Nephron progenitor cell (in vitro differentiated cells): ENCODE data around the gene WDR41.
A peak's percentile ranks its signal among the peaks of the same experiment; 100 is the strongest.

Experiments used
- DNase-seq: peaks from one replicate; pipeline ENCODE4 v3.0.0; 2021
- H3K27ac Mint-ChIP-seq: 2 replicates; pipeline ENCODE4 v1.8.0; 2021; ENCODE audit warnings: mild to moderate bottlenecking, moderate library complexity, mixed read lengths
- H3K27me3 Mint-ChIP-seq: 2 replicates; pipeline ENCODE4 v1.8.0; 2021; ENCODE audit warnings: mild to moderate bottlenecking, low read depth, mixed read lengths; ENCODE audit not compliant: poor library complexity
- H3K36me3 Mint-ChIP-seq: 2 replicates; pipeline ENCODE4 v1.8.0; 2021; ENCODE audit warnings: low read depth, mixed read lengths
- H3K4me1 Mint-ChIP-seq: 2 replicates; pipeline ENCODE4 v1.8.0; 2021; ENCODE audit warnings: mixed read lengths
- H3K4me3 Mint-ChIP-seq: 2 replicates; pipeline ENCODE4 v1.8.0; 2021; ENCODE audit warnings: mild to moderate bottlenecking, moderate library complexity, mixed read lengths
- H3K9me3 Mint-ChIP-seq: 2 replicates; pipeline ENCODE4 v1.8.0; 2021; ENCODE audit warnings: mild to moderate bottlenecking, moderate library complexity, mixed read lengths
- TF ChIP-seq, protein P1 (sequence below): fragments of 200-600 bp; sonication (generic); IDR thresholded peaks from 2 replicates; pipeline ENCODE4 v1.5.0; 2021; ENCODE audit warnings: antibody characterized with exemption

Gene WDR41

DNA sequence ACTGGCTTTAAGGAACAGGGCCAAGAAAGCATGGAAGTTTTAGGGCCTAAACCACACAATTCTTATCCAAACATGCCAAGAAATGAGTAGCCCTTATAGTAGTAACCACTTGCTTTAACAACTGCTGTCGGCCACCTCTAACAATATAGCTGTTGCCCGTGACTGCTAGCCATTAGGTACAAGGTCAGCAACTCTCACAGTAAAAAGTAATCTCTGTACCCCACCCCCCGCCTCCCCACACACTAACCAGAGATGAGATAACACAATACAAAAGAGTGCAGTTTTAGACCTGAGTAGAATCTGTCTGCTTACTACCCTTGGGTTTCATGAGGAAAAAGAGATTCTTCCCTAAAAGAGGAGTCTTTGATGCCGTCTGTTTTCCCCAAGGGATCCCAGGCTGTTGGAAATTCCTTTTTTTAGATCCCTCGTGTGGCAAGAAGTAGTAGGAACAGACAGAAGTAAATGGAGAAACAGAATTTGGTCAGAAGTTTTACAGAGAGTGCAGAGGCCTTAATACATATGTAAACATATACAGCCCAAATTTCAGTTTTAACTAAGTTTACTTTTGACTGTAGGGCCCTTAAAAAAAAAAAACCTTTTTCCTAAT is 94.3 kb downstream of the WDR41 start:
- H3K4me3 Mint-ChIP-seq: no peak overlapping the region
- H3K36me3 Mint-ChIP-seq: no peaks in the 10 kb centered on the region
- no peaks in the 10 kb centered on the region for H3K9me3 Mint-ChIP-seq
- TF ChIP-seq, protein P1, sequence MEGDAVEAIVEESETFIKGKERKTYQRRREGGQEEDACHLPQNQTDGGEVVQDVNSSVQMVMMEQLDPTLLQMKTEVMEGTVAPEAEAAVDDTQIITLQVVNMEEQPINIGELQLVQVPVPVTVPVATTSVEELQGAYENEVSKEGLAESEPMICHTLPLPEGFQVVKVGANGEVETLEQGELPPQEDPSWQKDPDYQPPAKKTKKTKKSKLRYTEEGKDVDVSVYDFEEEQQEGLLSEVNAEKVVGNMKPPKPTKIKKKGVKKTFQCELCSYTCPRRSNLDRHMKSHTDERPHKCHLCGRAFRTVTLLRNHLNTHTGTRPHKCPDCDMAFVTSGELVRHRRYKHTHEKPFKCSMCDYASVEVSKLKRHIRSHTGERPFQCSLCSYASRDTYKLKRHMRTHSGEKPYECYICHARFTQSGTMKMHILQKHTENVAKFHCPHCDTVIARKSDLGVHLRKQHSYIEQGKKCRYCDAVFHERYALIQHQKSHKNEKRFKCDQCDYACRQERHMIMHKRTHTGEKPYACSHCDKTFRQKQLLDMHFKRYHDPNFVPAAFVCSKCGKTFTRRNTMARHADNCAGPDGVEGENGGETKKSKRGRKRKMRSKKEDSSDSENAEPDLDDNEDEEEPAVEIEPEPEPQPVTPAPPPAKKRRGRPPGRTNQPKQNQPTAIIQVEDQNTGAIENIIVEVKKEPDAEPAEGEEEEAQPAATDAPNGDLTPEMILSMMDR: no peak
- peaks cover 18% of the 10 kb centered on the region for H3K4me1 Mint-ChIP-seq
- no peak for DNase-seq
- H3K27ac Mint-ChIP-seq: no peak overlapping the region
- peaks cover 10% of the 10 kb centered on the region for H3K27me3 Mint-ChIP-seq

DNA sequence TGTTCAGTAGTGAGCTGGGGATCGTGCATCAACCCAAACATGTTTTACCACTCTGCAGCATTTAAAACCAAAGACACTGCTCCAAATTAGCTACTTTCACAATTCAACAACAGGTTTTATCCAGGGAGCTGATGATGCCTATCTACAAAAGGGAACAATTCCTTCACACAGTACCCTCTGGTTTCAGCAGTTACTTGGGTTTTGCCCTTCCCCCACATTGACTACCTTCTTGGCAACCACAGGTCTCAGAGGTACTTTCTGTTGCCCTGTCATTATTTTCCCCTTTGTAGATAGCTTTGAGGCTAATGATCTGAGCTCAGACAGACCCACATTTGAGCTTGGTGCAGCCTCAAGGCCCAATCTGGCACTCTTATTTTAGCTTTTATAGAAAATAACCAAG is 96.1 kb downstream of the WDR41 start:
- Mint-ChIP-seq H3K27me3 (peaks cover 10% of the 10 kb centered on the region), H3K27ac (no peak overlapping the region), H3K9me3 (no peaks in the 10 kb centered on the region), H3K4me1 (peaks cover 18% of the 10 kb centered on the region), H3K4me3 (no peak overlapping the region), H3K36me3 (no peaks in the 10 kb centered on the region)
- no peak for DNase-seq
- TF ChIP-seq, protein P1: no peak

DNA sequence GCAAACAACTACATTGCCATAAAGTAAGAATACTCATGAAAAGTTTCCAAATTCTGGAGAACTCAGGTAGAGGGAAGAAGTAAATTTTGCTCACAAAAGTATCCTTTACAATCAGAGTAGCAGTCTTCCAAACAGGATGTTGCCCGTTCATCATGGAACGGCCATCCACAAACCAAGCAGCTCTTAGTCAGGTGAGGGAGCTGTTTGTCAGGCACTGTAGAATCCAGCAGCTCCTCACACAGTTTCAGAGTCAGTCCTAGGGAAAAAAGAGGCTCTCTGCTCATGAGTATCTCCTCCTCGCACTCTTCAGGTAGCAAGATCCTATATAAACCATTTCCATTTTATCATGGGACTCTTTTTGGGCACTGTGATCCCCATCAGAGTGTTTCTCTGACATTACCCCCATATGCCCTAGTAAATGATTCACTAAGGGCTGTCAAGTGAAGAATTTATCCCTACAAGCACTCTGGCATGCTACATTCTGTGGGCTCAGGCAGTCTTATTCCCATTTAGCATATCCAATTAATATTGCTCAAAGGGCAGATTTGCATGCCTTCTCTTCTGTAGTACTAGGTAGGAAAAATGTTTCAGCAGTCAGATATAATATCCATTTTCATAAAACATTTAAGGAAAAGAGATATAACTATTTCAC is 97.9 kb downstream of the WDR41 start:
- H3K27ac Mint-ChIP-seq: no peak overlapping the region
- H3K4me1 Mint-ChIP-seq: peaks cover 18% of the 10 kb centered on the region
- H3K9me3 Mint-ChIP-seq: peaks cover 4% of the 10 kb centered on the region
- no peak for DNase-seq
- no peak overlapping the region for H3K4me3 Mint-ChIP-seq
- TF ChIP-seq, protein P1: no peak
- no peaks in the 10 kb centered on the region for H3K36me3 Mint-ChIP-seq
- peaks cover 6% of the 10 kb centered on the region for H3K27me3 Mint-ChIP-seq

DNA sequence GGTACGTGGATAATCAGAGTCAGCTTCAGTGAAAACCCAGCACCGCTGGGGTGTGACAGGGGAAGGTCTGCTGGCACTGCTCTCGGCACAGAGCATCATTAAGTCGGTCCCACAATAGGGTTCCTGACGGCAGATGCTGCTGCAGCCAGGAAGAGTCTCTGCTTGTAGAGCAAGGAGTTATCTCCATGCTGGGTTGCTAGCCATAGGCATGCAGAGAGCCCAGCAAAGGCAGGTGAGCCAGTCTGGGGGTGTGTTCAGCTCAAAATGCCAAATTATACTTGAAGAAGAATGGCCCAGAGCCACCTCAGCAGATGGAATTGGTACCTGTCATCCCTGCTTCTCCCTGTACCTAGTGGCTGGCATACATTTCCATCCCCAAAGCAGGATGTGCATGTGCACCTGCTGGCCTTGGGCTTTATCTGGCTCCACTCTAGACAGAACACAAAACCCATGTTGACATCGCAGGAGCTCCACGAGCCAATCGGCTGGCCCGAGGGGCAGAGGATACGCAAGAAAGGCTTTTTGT is 100.8 kb downstream of the WDR41 start:
- TF ChIP-seq, protein P1: no peak

DNA sequence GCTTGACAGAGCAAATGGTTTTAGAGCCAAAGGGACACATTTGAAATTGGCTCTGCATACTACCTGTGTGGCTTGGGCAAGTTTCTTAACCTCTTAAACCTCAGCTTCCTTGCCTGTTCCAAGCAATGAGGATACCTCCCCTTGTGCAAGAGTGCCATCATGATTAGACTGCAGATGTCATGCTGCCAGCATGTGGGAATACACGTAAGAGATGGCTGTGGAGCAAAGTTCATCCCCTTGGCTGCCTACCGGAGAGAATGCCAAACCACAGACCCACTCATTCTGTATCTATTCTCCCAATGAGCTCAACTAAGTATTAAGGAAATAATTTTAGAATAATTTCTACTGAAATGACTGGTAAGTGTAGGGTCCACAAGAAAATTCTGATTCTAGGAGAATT is 101.3 kb downstream of the WDR41 start:
- Mint-ChIP-seq H3K36me3 (peaks cover 10% of the 10 kb centered on the region), H3K9me3 (peaks cover 26% of the 10 kb centered on the region), H3K27ac (no peak overlapping the region), H3K27me3 (peaks cover 4% of the 10 kb centered on the region), H3K4me3 (no peak overlapping the region), H3K4me1 (peaks cover under 1% of the 10 kb centered on the region)
- TF ChIP-seq, protein P1: no peak
- DNase-seq: no peak

More for the DNA sequence above, 100.8 kb downstream of the WDR41 start:
- Mint-ChIP-seq H3K27me3 (peaks cover 4% of the 10 kb centered on the region), H3K27ac (peak overlapping the region; percentile 81), H3K4me1 (peaks cover 6% of the 10 kb centered on the region), H3K36me3 (peaks cover 10% of the 10 kb centered on the region), H3K4me3 (no peak overlapping the region), H3K9me3 (peaks cover 21% of the 10 kb centered on the region)
- no peak for DNase-seq
